Mucosa of descending colon (tissue), 3 donors: ENCODE measurements around the gene PCK1. TPM values are rescaled to one million over a fixed set of nuclear protein-coding genes. Genes with fewer than 3 reads are reported as not detected.

Source experiments
- ATAC-seq: fragments of 200-7000 bp; cut with Tn5 transposase; one replicate; pipeline ENCODE4 v1.9.1; 2020; ENCODE audit warnings: mild to moderate bottlenecking, moderate library complexity
- DNase-seq, 3 donors: peaks; one replicate each; pipeline ENCODE4 v3.0.0-alpha.2; 2020
- H3K36me3 ChIP-seq: fragments of 200-600 bp; one replicate; pipeline ENCODE4 v1.8.0; 2021; ENCODE audit warnings: low read depth, mild to moderate bottlenecking
- H3K4me1 ChIP-seq: fragments of 200-600 bp; one replicate; pipeline ENCODE4 v1.8.0; 2021; ENCODE audit warnings: low read depth, mild to moderate bottlenecking
- H3K4me3 ChIP-seq: fragments of 200-600 bp; one replicate; pipeline ENCODE4 v1.8.0; 2021; ENCODE audit warnings: mild to moderate bottlenecking
- H3K9me3 ChIP-seq: fragments of 200-600 bp; one replicate; pipeline ENCODE4 v1.8.0; 2021; ENCODE audit warnings: mild to moderate bottlenecking
- intact Hi-C, 2 donors: fragments of 100-400 bp; cut with DNase I in 1 of 2; cut with micrococcal nuclease in 1 of 2; formaldehyde crosslinking; loops; one replicate each; pipeline versions ENCODE4 v1.11.0 to v1.11.1; 2022; cut with DNase I, micrococcal nuclease
- total RNA-seq, 3 donors: library from RNA; stranded (reverse); fragmentation: NEBNext Ultra II Directional in 2 of 3; extraction: Animal tissue kit (Norgen Biotek cat#: 25700) in 2 of 3; gene quantifications; one replicate each; pipeline versions ENCODE4 v1.2.1 to v1.2.4, GENCODE V29; 2021 to 2023
- TF ChIP-seq, protein P1 (sequence below): fragments of 200-600 bp; IDR thresholded peaks from one replicate; pipeline ENCODE4 v1.8.0; 2022; ENCODE audit warnings: antibody characterized with exemption, mild to moderate bottlenecking
- donor health status: DM: no; HTN: no; CAD: no; lungs with moderate emphysema.
- donor health status: DM: no; HTN: no; CAD: no.
- donor health status: DM: no; HTN: yes; CAD: no.

PCK1 gene
- total RNA-seq, 3 donors from 2014 or later = 134 to 467 (median 136) TPM

DNA sequence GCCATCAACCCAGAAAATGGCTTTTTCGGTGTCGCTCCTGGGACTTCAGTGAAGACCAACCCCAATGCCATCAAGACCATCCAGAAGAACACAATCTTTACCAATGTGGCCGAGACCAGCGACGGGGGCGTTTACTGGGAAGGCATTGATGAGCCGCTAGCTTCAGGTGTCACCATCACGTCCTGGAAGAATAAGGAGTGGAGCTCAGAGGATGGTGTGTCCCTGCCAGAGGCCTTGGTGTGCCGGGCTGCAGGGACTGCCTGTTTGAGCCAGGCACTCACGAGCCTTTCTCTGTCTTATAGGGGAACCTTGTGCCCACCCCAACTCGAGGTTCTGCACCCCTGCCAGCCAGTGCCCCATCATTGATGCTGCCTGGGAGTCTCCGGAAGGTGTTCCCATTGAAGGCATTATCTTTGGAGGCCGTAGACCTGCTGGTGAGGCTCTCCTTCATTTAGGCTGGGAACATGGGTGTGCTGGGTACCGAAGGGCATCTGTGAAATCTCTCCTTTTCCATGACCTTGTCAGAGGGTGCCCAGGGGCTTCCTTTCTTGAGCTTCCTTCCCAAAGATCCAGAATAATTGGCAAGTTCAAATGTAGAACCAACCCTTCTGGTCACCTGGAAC, 3.4 kb downstream of the PCK1 start:
- DNase-seq (peak in 1 of 3 donors; percentile 59), ATAC-seq (no peak)
- no peaks in the 10 kb centered on the region for H3K9me3 ChIP-seq
- TF ChIP-seq, protein P1, sequence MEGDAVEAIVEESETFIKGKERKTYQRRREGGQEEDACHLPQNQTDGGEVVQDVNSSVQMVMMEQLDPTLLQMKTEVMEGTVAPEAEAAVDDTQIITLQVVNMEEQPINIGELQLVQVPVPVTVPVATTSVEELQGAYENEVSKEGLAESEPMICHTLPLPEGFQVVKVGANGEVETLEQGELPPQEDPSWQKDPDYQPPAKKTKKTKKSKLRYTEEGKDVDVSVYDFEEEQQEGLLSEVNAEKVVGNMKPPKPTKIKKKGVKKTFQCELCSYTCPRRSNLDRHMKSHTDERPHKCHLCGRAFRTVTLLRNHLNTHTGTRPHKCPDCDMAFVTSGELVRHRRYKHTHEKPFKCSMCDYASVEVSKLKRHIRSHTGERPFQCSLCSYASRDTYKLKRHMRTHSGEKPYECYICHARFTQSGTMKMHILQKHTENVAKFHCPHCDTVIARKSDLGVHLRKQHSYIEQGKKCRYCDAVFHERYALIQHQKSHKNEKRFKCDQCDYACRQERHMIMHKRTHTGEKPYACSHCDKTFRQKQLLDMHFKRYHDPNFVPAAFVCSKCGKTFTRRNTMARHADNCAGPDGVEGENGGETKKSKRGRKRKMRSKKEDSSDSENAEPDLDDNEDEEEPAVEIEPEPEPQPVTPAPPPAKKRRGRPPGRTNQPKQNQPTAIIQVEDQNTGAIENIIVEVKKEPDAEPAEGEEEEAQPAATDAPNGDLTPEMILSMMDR = no peak
- no peak overlapping the region for H3K4me3 ChIP-seq
- no peaks in the 10 kb centered on the region for H3K36me3 ChIP-seq
- intact Hi-C loops = no loop called here
- peaks cover 28% of the 10 kb centered on the region for H3K4me1 ChIP-seq

DNA sequence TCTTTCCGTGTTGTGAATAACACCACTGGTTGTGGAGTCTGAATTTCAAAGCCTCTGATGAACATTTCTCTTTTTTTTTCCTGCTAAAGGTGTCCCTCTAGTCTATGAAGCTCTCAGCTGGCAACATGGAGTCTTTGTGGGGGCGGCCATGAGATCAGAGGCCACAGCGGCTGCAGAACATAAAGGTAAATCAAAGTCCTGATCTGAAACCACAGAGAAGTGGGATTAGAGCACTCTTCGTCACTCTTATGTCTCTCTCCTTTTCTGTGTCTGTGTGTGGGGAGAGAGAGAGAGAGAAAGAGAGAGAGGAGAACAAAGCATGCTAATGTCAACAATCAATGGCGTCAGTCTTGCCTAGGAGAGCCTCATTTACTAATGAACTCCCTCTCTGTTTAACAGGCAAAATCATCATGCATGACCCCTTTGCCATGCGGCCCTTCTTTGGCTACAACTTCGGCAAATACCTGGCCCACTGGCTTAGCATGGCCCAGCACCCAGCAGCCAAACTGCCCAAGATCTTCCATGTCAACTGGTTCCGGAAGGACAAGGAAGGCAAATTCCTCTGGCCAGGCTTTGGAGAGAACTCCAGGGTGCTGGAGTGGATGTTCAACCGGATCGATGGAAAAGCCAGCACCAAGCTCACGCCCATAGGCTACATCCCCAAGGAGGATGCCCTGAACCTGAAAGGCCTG, 4.2 kb downstream of the PCK1 start:
- TF ChIP-seq, protein P1 = no peak
- H3K4me3 ChIP-seq = no peak overlapping the region
- no peaks in the 10 kb centered on the region for H3K9me3 ChIP-seq
- DNase-seq (no peak), ATAC-seq (no peak)
- no peaks in the 10 kb centered on the region for H3K36me3 ChIP-seq
- intact Hi-C loops = no loop called here
- peaks cover 20% of the 10 kb centered on the region for H3K4me1 ChIP-seq

DNA sequence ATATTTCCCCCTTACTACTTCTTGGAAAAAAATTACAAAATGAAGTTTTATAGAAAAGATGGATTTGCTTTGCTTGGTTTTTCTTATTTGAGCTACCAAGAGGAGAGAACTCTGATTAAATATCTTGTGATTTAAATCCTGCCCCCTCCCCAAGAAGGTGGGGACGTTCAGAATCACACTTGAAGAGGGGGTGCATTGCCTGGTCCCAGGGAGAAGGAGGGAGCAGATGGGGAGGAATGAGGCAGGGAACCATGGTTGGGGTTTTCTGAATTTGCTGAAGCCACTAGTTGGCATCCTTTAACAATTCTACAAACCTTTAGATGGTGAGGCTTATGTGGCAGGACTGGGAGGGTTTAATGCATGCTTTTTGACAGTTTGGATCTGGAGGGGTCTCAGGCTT, 5.5 kb downstream of the PCK1 start:
- no peak for ATAC-seq
- H3K4me3 ChIP-seq = no peak overlapping the region
- TF ChIP-seq, protein P1 = no peak
- H3K36me3 ChIP-seq = no peaks in the 10 kb centered on the region
- intact Hi-C loops = no loop called here
- no peaks in the 10 kb centered on the region for H3K9me3 ChIP-seq
- H3K4me1 ChIP-seq = peaks cover 23% of the 10 kb centered on the region
- no peak for DNase-seq

DNA sequence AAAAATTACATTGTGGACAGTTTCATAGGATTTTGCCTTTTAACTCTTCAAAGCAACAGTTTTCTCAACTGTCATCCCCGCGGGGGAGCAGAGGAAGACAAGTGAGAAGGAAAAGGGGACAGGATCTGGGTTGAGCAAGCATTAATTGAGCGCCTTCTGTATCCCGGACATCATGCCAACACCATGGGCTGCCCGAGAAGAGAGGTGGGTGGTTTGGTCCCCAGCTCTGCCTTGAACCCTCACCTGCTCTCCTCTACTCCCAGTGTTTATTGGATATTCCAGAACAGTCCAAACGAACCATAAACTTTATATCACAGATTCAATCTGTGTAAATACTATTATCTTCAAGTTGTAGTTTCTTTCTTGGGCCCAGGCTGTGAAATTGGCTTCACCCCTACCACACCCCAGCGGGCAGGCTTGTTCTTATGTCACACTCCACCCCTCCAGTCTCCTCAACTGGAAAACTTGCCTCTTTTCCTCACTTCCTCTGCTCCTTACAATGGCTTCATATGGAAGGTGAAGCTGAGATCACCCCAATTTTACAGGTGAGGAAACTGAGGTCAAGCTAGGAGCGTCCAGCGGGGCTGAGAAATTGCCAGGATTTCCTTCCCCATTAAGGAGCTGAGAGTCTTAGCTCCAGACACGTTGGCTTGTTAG, 6.0 kb downstream of the PCK1 start:
- H3K36me3 ChIP-seq = no peaks in the 10 kb centered on the region
- no peaks in the 10 kb centered on the region for H3K9me3 ChIP-seq
- DNase-seq (peak in 2 of 3 donors; percentile 65 to 72), ATAC-seq (peak; percentile 59)
- TF ChIP-seq, protein P1 = no peak
- peaks cover 23% of the 10 kb centered on the region for H3K4me1 ChIP-seq
- no peak overlapping the region for H3K4me3 ChIP-seq
- intact Hi-C loops = no loop called here

DNA sequence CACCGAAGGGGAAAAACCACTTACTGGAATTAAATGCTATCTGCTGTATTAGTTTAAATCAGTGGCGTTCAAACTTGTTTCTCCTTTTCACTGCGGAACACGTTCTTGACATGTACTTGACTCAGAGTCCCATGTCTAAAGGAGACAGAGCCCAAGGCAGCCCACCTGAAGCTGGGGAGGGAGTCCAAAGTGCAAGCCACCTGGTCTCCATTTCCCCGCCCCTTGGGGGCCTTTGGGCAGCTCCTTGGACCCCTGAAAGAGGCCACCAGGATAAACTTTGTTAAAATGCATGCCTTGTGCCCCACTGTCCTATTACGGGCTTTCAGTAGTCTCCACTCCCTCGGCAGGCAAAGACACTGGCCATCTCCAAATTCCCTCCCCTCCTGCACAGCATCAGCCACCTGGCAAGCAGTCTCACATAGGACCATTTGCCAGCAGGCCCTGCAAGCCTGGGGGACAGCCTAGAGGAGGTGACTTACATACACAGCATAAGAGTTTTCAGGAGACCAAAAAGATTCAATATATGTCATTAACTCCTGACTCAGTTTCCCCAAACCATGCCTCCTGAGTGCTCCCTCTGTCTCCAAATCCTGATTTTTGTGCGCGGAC, 6.7 kb downstream of the PCK1 start:
- no peaks in the 10 kb centered on the region for H3K36me3 ChIP-seq
- H3K4me3 ChIP-seq = no peak overlapping the region
- intact Hi-C loops = no loop called here
- DNase-seq (peak in 1 of 3 donors; percentile 71), ATAC-seq (peak; percentile 10)
- TF ChIP-seq, protein P1 = no peak
- H3K9me3 ChIP-seq = no peaks in the 10 kb centered on the region
- H3K4me1 ChIP-seq = peaks cover 19% of the 10 kb centered on the region
